ENCODE measurements around the gene AEBP2. TPM values are rescaled to one million over a fixed set of nuclear protein-coding genes. Genes with fewer than 3 reads are reported as not detected.

Gene AEBP2
- total RNA-seq, 1 experiment from 2014 or later = 31.6 TPM

- no peak for DNase-seq
- no peak overlapping the region for H3K4me2 ChIP-seq (ENCODE audit: low read depth, low read length, poor library complexity, severe bottlenecking)
- H3K36me3 ChIP-seq (ENCODE audit: insufficient read depth, low read length) = peaks cover 8% of the 10 kb centered on the region; the same call in 1 of the 2 replicates
- H3K9me2 ChIP-seq (replicated peaks; ENCODE audit: insufficient read depth, low read length) = no peaks in the 10 kb centered on the region
- H3K9ac ChIP-seq (ENCODE audit: low read length) = no peak overlapping the region
- peaks cover 7% of the 10 kb centered on the region; the same call in 1 of the 2 replicates for H4K20me1 ChIP-seq (ENCODE audit: insufficient read depth, low read depth, low read length)
- H2AFZ ChIP-seq (ENCODE audit: low read length) = no peak overlapping the region
- no peaks in the 10 kb centered on the region for H3K4me1 ChIP-seq (ENCODE audit: low read length)
- peaks cover 87% of the 10 kb centered on the region for H3K79me2 ChIP-seq (ENCODE audit: low read length)
- no peak overlapping the region for H3K27ac ChIP-seq (ENCODE audit: low read length)
- H3K9me3 ChIP-seq (ENCODE audit: low read length) = no peaks in the 10 kb centered on the region
- H3K4me3 ChIP-seq (ENCODE audit: low read length) = no peak overlapping the region
- H3K27me3 ChIP-seq (ENCODE audit: low read length) = no peaks in the 10 kb centered on the region
Measured at GRCh38 chr12:19510461-19510860, 71.2 kb downstream of the AEBP2 start.

GRCh38 chr12:19515179-19515578 is 75.9 kb downstream of the AEBP2 start:
- H3K4me1 ChIP-seq (ENCODE audit: low read length) = no peaks in the 10 kb centered on the region
- peaks cover 43% of the 10 kb centered on the region for H3K79me2 ChIP-seq (ENCODE audit: low read length)
- no peak overlapping the region for H3K27ac ChIP-seq (ENCODE audit: low read length)
- H3K9me2 ChIP-seq (replicated peaks; ENCODE audit: insufficient read depth, low read length) = no peaks in the 10 kb centered on the region
- H2AFZ ChIP-seq (ENCODE audit: low read length) = no peak overlapping the region
- no peak for DNase-seq
- H3K4me3 ChIP-seq (ENCODE audit: low read length) = no peak overlapping the region
- no peak overlapping the region for H3K4me2 ChIP-seq (ENCODE audit: low read depth, low read length, poor library complexity, severe bottlenecking)
- H3K9ac ChIP-seq (ENCODE audit: low read length) = no peak overlapping the region
- H3K9me3 ChIP-seq (ENCODE audit: low read length) = no peaks in the 10 kb centered on the region
- H3K36me3 ChIP-seq (ENCODE audit: insufficient read depth, low read length) = peaks cover 11% of the 10 kb centered on the region; the same call in 1 of the 2 replicates
- peaks cover 3% of the 10 kb centered on the region; the same call in 1 of the 2 replicates for H4K20me1 ChIP-seq (ENCODE audit: insufficient read depth, low read depth, low read length)
- no peaks in the 10 kb centered on the region for H3K27me3 ChIP-seq (ENCODE audit: low read length)

- no peak for DNase-seq
- H3K4me1 ChIP-seq (ENCODE audit: low read length) = no peaks in the 10 kb centered on the region
- H4K20me1 ChIP-seq (ENCODE audit: insufficient read depth, low read depth, low read length) = no peaks in the 10 kb centered on the region
- H3K79me2 ChIP-seq (ENCODE audit: low read length) = peaks cover 28% of the 10 kb centered on the region
- H3K36me3 ChIP-seq (ENCODE audit: insufficient read depth, low read length) = peaks cover 11% of the 10 kb centered on the region; the same call in 1 of the 2 replicates
- no peak overlapping the region for H2AFZ ChIP-seq (ENCODE audit: low read length)
- no peaks in the 10 kb centered on the region for H3K9me3 ChIP-seq (ENCODE audit: low read length)
- no peak overlapping the region for H3K4me2 ChIP-seq (ENCODE audit: low read depth, low read length, poor library complexity, severe bottlenecking)
- H3K27me3 ChIP-seq (ENCODE audit: low read length) = no peaks in the 10 kb centered on the region
- no peak overlapping the region for H3K27ac ChIP-seq (ENCODE audit: low read length)
- no peaks in the 10 kb centered on the region for H3K9me2 ChIP-seq (replicated peaks; ENCODE audit: insufficient read depth, low read length)
- no peak overlapping the region for H3K9ac ChIP-seq (ENCODE audit: low read length)
- H3K4me3 ChIP-seq (ENCODE audit: low read length) = no peak overlapping the region
Measured at GRCh38 chr12:19517583-19517982, 78.3 kb downstream of the AEBP2 start.

GRCh38 chr12:19518209-19518608 is 78.9 kb downstream of the AEBP2 start:
- no peak overlapping the region for H3K9ac ChIP-seq (ENCODE audit: low read length)
- peaks cover 28% of the 10 kb centered on the region for H3K79me2 ChIP-seq (ENCODE audit: low read length)
- H4K20me1 ChIP-seq (ENCODE audit: insufficient read depth, low read depth, low read length) = no peaks in the 10 kb centered on the region
- DNase-seq = no peak
- H3K9me2 ChIP-seq (replicated peaks; ENCODE audit: insufficient read depth, low read length) = no peaks in the 10 kb centered on the region
- H3K9me3 ChIP-seq (ENCODE audit: low read length) = no peaks in the 10 kb centered on the region
- H3K27ac ChIP-seq (ENCODE audit: low read length) = no peak overlapping the region
- no peaks in the 10 kb centered on the region for H3K4me1 ChIP-seq (ENCODE audit: low read length)
- H3K4me3 ChIP-seq (ENCODE audit: low read length) = no peak overlapping the region
- no peak overlapping the region for H3K4me2 ChIP-seq (ENCODE audit: low read depth, low read length, poor library complexity, severe bottlenecking)
- no peak overlapping the region for H2AFZ ChIP-seq (ENCODE audit: low read length)
- H3K27me3 ChIP-seq (ENCODE audit: low read length) = no peaks in the 10 kb centered on the region
- peaks cover 7% of the 10 kb centered on the region; the same call in 1 of the 2 replicates for H3K36me3 ChIP-seq (ENCODE audit: insufficient read depth, low read length)

- Histone ChIP-seq H3K79me2 (ENCODE audit: low read length) (peaks cover 8% of the 10 kb centered on the region; the same call in 1 of the 2 replicates), H3K9me2 (replicated peaks; ENCODE audit: insufficient read depth, low read length) (no peaks in the 10 kb centered on the region), H2AFZ (ENCODE audit: low read length) (no peak overlapping the region), H3K36me3 (ENCODE audit: insufficient read depth, low read length) (peaks cover 3% of the 10 kb centered on the region; the same call in 1 of the 2 replicates), H3K4me3 (ENCODE audit: low read length) (no peak overlapping the region), H3K27me3 (ENCODE audit: low read length) (no peaks in the 10 kb centered on the region), H3K4me1 (ENCODE audit: low read length) (no peaks in the 10 kb centered on the region), H3K4me2 (ENCODE audit: low read depth, low read length, poor library complexity, severe bottlenecking) (no peak overlapping the region), H4K20me1 (ENCODE audit: insufficient read depth, low read depth, low read length) (no peaks in the 10 kb centered on the region), H3K9ac (ENCODE audit: low read length) (no peak overlapping the region), H3K9me3 (ENCODE audit: low read length) (no peaks in the 10 kb centered on the region), H3K27ac (ENCODE audit: low read length) (no peak overlapping the region)
- DNase-seq = no peak
Measured at GRCh38 chr12:19520646-19521415, 81.5 kb downstream of the AEBP2 start.

- no peak overlapping the region for H3K4me2 ChIP-seq (ENCODE audit: low read depth, low read length, poor library complexity, severe bottlenecking)
- H3K36me3 ChIP-seq (ENCODE audit: insufficient read depth, low read length) = no peaks in the 10 kb centered on the region
- H3K4me1 ChIP-seq (ENCODE audit: low read length) = no peaks in the 10 kb centered on the region
- H4K20me1 ChIP-seq (ENCODE audit: insufficient read depth, low read depth, low read length) = no peaks in the 10 kb centered on the region
- peaks cover 5% of the 10 kb centered on the region; the same call in 1 of the 2 replicates for H3K79me2 ChIP-seq (ENCODE audit: low read length)
- no peak overlapping the region for H3K27ac ChIP-seq (ENCODE audit: low read length)
- no peak overlapping the region for H3K9ac ChIP-seq (ENCODE audit: low read length)
- no peak for DNase-seq
- no peak overlapping the region for H3K4me3 ChIP-seq (ENCODE audit: low read length)
- no peaks in the 10 kb centered on the region for H3K9me3 ChIP-seq (ENCODE audit: low read length)
- no peaks in the 10 kb centered on the region for H3K9me2 ChIP-seq (replicated peaks; ENCODE audit: insufficient read depth, low read length)
- no peak overlapping the region for H2AFZ ChIP-seq (ENCODE audit: low read length)
- H3K27me3 ChIP-seq (ENCODE audit: low read length) = no peaks in the 10 kb centered on the region
Measured at GRCh38 chr12:19525274-19525673, 86.0 kb downstream of the AEBP2 start.

- no peaks in the 10 kb centered on the region for H3K4me1 ChIP-seq (ENCODE audit: low read length)
- no peak overlapping the region for H3K27ac ChIP-seq (ENCODE audit: low read length)
- H3K4me2 ChIP-seq (ENCODE audit: low read depth, low read length, poor library complexity, severe bottlenecking) = no peak overlapping the region
- DNase-seq = no peak
- no peak overlapping the region for H2AFZ ChIP-seq (ENCODE audit: low read length)
- no peaks in the 10 kb centered on the region for H3K9me2 ChIP-seq (replicated peaks; ENCODE audit: insufficient read depth, low read length)
- H3K36me3 ChIP-seq (ENCODE audit: insufficient read depth, low read length) = no peaks in the 10 kb centered on the region
- H3K27me3 ChIP-seq (ENCODE audit: low read length) = no peaks in the 10 kb centered on the region
- no peaks in the 10 kb centered on the region for H3K9me3 ChIP-seq (ENCODE audit: low read length)
- H4K20me1 ChIP-seq (ENCODE audit: insufficient read depth, low read depth, low read length) = no peaks in the 10 kb centered on the region
- no peak overlapping the region for H3K4me3 ChIP-seq (ENCODE audit: low read length)
- H3K9ac ChIP-seq (ENCODE audit: low read length) = no peak overlapping the region
- no peaks in the 10 kb centered on the region for H3K79me2 ChIP-seq (ENCODE audit: low read length)
Measured at GRCh38 chr12:19527866-19528265, 88.6 kb downstream of the AEBP2 start.

- Histone ChIP-seq H3K4me2 (ENCODE audit: low read depth, low read length, poor library complexity, severe bottlenecking) (no peak overlapping the region), H3K4me3 (ENCODE audit: low read length) (no peak overlapping the region), H4K20me1 (ENCODE audit: insufficient read depth, low read depth, low read length) (no peaks in the 10 kb centered on the region), H3K79me2 (ENCODE audit: low read length) (no peaks in the 10 kb centered on the region), H3K9me2 (replicated peaks; ENCODE audit: insufficient read depth, low read length) (no peaks in the 10 kb centered on the region), H3K9me3 (ENCODE audit: low read length) (no peaks in the 10 kb centered on the region), H3K27me3 (ENCODE audit: low read length) (no peaks in the 10 kb centered on the region), H2AFZ (ENCODE audit: low read length) (no peak overlapping the region), H3K36me3 (ENCODE audit: insufficient read depth, low read length) (no peaks in the 10 kb centered on the region), H3K4me1 (ENCODE audit: low read length) (no peaks in the 10 kb centered on the region), H3K9ac (ENCODE audit: low read length) (no peak overlapping the region), H3K27ac (ENCODE audit: low read length) (no peak overlapping the region)
- DNase-seq = no peak
Measured at GRCh38 chr12:19528750-19529149, 89.5 kb downstream of the AEBP2 start.

Data from Karpas-422 (cell line).